Glutamatergic neuron (in vitro differentiated cells): Measurements from ENCODE around the gene AP4S1. TPM values are rescaled to one million over a fixed set of nuclear protein-coding genes. Genes with fewer than 3 reads are reported as not detected.
"Not testable (repeated sequence)": the region's sequence is repeated elsewhere in the genome, so short reads cannot be mapped to it uniquely, and the experiment has no call there.

Source experiments
- DNase-seq: peaks from one replicate; pipeline ENCODE4 v3.0.0; 2022
- H3K27ac Mint-ChIP-seq: one replicate; pipeline ENCODE4 v1.8.0; 2020; ENCODE audit warnings: mild to moderate bottlenecking, mixed read lengths, inconsistent platforms; ENCODE audit not compliant: unreplicated experiment
- H3K27me3 Mint-ChIP-seq: one replicate; pipeline ENCODE4 v1.8.0; 2020; ENCODE audit warnings: mild to moderate bottlenecking, moderate library complexity, mixed read lengths, inconsistent platforms; ENCODE audit not compliant: unreplicated experiment
- H3K36me3 Mint-ChIP-seq: one replicate; pipeline ENCODE4 v1.8.0; 2020; ENCODE audit warnings: mild to moderate bottlenecking, mixed read lengths, inconsistent platforms; ENCODE audit not compliant: unreplicated experiment
- H3K4me1 Mint-ChIP-seq: one replicate; pipeline ENCODE4 v1.8.0; 2020; ENCODE audit warnings: mild to moderate bottlenecking, low read depth, mixed read lengths, inconsistent platforms; ENCODE audit not compliant: unreplicated experiment
- H3K4me3 Mint-ChIP-seq: one replicate; pipeline ENCODE4 v1.8.0; 2020; ENCODE audit warnings: mild to moderate bottlenecking, mixed read lengths, inconsistent platforms; ENCODE audit not compliant: unreplicated experiment
- H3K9me3 Mint-ChIP-seq: one replicate; pipeline ENCODE4 v1.8.0; 2020; ENCODE audit warnings: mild to moderate bottlenecking, moderate library complexity, mixed read lengths, inconsistent platforms; ENCODE audit not compliant: unreplicated experiment
- CTCF ChIP-seq: fragments of 200-600 bp; sonication (generic); IDR thresholded peaks from one replicate; pipeline ENCODE4 v1.5.0; 2021; ENCODE audit not compliant: partially characterized antibody, unreplicated experiment
- total RNA-seq: library from RNA; stranded (reverse); fragmentation: NEBNext Ultra II Directional; extraction: Animal tissue kit (Norgen Biotek cat#: 25700); gene quantifications from one replicate; pipeline ENCODE4 v1.2.1, GENCODE V29; 2021; ENCODE audit not compliant: unreplicated experiment

AP4S1 gene
- total RNA-seq, 1 donor from 2014 or later = 6.9 TPM

- Mint-ChIP-seq H3K4me1 (no peaks in the 10 kb centered on the region), H3K27me3 (no peaks in the 10 kb centered on the region), H3K4me3 (no peak overlapping the region), H3K27ac (no peak overlapping the region), H3K9me3 (peaks cover 2% of the 10 kb centered on the region), H3K36me3 (no peaks in the 10 kb centered on the region)
- no peak for DNase-seq
- TF ChIP-seq CTCF = no peak
These were observed 32.4 kb downstream of the AP4S1 start for GRCh38 chr14:31057701-31058364.

GRCh38 chr14:31059152-31059924 lies 33.9 kb downstream of the AP4S1 start:
- no peak overlapping the region for H3K4me3 Mint-ChIP-seq
- no peak for DNase-seq
- no peak overlapping the region for H3K27ac Mint-ChIP-seq
- peaks cover 2% of the 10 kb centered on the region for H3K9me3 Mint-ChIP-seq
- no peaks in the 10 kb centered on the region for H3K4me1 Mint-ChIP-seq
- TF ChIP-seq CTCF = no peak
- no peaks in the 10 kb centered on the region for H3K27me3 Mint-ChIP-seq
- H3K36me3 Mint-ChIP-seq = no peaks in the 10 kb centered on the region

GRCh38 chr14:31060253-31060875 lies 34.9 kb downstream of the AP4S1 start:
- no peak for DNase-seq
- Mint-ChIP-seq H3K4me3 (no peak overlapping the region), H3K36me3 (no peaks in the 10 kb centered on the region), H3K4me1 (no peaks in the 10 kb centered on the region), H3K9me3 (peaks cover 2% of the 10 kb centered on the region), H3K27ac (no peak overlapping the region), H3K27me3 (no peaks in the 10 kb centered on the region)
- TF ChIP-seq CTCF = no peak

- H3K4me3 Mint-ChIP-seq, H3K27ac Mint-ChIP-seq, DNase-seq, H3K4me1 Mint-ChIP-seq, H3K9me3 Mint-ChIP-seq, H3K27me3 Mint-ChIP-seq, H3K36me3 Mint-ChIP-seq: not testable (repeated sequence)
These were observed 37.5 kb downstream of the AP4S1 start for GRCh38 chr14:31062908-31063307.

GRCh38 chr14:31068235-31068634 lies 42.8 kb downstream of the AP4S1 start:
- Mint-ChIP-seq H3K4me3 (no peak overlapping the region), H3K36me3 (no peaks in the 10 kb centered on the region), H3K27ac (no peak overlapping the region), H3K4me1 (no peaks in the 10 kb centered on the region), H3K27me3 (no peaks in the 10 kb centered on the region), H3K9me3 (no peaks in the 10 kb centered on the region)
- no peak for TF ChIP-seq CTCF
- DNase-seq = no peak
